Activated CD8-positive, alpha-beta memory T cell treated with anti-CD3 and anti-CD28 coated beads, Interleukin-2, amount 50 U/mL, for 24 hours (primary cell): Measurements from ENCODE around the gene TSPAN9.

Experiments used
- DNase-seq: peaks from one replicate; pipeline ENCODE4 v3.0.0-alpha.2; 2020; ENCODE audit errors: extremely low read depth

TSPAN9 gene

GRCh38 chr12:3123729-3124128 lies 46.5 kb downstream of the TSPAN9 start:
- DNase-seq, result no peak

- DNase-seq, result no peak
Measured at GRCh38 chr12:3124917-3125316, 47.7 kb downstream of the TSPAN9 start.

DNA sequence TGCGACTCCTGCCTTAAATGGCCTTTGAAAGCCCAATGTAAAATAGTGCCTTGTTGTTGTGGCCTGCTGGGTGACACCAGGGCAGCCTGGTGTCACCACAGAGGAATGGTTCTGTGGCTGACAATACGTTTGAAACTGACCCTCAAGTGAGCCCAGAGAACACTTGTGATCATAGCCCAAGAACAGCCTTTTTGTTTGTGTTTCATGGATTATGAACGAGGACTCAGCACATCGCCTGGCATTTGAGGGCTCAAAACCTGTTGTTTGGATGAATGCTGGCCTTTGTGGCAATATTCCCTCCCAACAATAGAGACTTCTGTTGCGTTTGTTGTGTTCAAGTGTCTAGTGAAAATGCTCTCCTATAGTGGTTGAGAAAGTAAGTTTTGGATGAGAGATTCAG lies 48.5 kb downstream of the TSPAN9 start:
- DNase-seq, result no peak

DNA sequence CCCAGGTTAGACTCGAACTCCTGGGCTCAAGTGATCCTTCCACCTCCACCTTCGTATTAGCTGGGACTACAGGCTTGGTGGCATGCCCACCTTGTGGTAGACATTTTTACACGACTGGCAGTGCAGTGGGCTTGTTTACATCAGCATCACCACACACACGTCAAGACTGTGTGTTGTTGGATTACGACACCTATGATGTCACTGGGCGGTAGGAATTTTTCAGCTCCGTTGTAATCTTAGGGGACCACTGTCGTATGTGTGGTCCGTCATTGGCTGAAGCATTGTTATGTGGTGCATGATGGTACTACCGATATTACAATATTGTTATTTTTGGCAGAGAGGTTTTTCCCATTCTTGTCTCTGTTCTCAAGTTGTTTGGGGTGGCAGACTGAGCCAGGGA lies 50.7 kb downstream of the TSPAN9 start:
- no peak for DNase-seq

DNA sequence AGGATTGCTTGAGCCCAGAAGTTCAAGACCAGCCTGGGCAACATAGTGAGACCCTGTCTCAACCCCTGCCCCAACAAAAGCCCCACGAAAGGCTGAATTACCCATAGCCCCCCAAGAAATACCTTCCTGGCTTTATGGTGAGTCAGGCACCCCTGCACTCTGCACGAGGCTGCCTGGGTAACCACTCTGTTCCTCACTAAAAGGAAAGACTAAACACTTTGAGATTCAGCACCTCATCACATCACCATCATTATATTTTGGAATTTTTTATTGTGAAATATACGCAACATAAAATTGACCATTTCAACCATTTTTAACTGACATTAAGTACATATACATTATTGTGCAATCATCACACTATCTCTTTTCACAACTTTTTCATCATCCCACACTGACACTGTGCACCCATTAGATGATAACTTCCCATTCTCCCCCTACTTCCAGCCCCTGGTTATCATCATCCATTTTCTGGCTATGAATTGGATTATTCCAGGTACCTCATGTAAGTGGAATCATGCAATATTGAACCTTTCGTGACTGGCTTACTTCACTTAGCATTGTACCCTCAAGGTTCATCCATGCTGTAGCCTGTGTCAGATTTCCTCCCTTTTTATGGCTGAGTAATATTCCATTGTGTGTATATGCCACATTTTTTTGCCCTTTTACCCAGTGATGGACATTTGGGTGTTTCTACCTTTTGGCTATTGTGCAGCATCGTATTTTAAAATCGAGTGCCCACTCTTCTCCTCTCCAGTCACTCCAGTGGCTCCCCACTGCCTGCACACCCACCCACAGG lies 51.5 kb downstream of the TSPAN9 start:
- DNase-seq, result no peak

- no peak for DNase-seq
Measured at GRCh38 chr12:3129301-3130056, 52.3 kb downstream of the TSPAN9 start.

DNA sequence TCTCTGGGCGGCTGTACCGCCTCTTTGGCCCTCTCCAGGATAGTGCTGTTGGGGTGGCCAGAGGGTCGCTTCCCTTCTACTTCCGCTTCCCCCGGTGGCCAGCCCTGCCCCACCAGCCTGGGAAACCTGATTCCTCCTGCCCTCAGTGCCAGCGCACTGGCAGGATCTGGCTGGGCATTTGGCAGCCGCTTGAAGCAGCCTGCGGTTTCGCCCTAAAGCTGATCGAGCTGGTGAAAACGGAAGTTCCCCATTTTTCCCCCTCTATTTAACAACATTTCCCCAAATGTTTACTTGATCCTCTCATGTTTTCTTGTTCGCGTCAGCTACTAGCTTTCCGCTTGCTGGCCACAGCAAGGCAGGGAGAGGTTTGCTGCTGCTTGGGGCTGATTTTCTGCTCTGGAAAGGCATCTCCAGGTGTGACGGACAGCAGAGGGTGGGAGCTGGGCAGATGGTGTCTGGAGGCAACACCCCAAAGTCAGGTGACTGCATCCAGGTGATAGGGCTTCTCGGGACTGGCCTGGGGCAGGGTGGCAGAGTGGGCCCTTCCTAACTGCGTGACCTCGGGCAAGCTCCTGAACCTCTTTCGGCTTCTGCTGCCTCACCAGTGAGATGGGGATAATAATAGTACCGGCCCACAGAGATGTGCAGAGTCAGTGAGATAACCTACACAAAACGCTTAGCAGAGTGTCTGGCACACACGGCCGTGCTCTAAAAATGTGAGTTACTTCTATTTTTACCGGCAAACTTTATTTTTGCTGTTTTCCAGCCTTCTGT lies 53.1 kb downstream of the TSPAN9 start:
- DNase-seq, result no peak

GRCh38 chr12:3131129-3131528 lies 54.0 kb downstream of the TSPAN9 start:
- DNase-seq, result no peak

- no peak for DNase-seq
Measured at GRCh38 chr12:3132636-3133404, 55.6 kb downstream of the TSPAN9 start.

DNA sequence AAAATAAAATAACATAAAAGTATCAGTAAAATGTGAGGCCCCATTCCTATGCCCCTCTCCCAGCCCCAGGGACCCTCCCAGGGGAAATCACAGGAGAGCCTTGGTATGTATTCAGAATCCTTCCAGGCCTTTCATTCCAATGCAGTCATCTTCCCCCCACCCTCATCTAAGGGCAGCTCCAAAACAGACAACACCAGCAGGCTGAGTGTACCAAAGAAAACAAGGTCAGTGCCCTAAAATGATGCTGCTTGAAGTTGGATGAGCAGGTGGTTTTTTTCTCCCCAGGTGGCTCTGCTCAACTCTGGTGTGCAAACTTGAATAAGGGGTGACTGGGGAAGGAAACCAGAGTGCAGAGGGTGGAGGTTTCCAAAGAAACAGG lies 56.2 kb downstream of the TSPAN9 start:
- no peak for DNase-seq

DNA sequence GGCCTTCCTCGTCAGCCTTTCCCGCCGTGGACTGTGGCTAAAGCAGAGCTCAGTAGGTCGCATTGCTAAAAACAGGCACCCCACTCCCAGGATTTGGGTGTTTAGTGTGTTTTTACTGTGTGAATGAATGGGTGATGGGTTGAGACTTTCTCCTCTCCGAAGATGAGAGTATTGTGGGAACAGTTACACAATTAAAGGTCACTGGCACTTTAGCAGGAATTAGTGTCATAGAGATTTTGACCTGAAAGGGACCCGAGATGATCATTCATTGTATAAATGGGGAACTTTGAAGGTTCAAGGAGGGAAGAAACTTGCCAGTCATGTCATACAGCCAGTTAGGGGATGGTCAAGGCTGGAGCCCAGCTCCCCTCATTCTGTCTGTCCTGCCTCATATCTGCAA lies 56.9 kb downstream of the TSPAN9 start:
- no peak for DNase-seq

DNA sequence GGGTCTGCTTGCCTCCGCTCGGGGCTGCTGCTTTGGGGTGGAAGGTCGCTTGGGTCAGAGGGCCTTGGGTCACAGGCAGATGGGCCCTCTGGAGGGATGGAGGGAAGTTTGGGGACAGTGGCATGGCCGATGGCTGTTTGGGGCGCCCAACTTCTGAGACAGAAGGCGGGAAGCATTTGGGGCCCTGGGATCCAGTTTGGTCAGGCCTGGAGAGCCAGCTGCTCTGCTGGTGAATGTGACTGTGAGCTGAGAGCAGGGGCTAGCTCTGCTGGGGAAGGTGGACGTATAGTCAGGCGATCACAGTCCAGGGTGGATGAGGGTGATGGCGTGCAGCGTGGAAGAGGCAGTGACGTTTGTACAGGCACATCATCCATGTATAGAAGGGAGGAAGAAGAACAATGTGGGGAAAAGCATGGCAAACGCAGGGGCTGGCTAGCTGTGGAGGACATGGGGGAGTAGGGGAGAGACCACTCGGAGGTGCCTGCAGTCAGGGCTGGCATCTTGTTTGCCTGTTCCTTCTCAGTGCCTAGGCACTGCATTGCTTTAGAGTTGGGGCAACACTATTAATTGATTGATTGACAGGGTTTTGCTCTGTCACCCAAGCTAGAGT lies 57.5 kb downstream of the TSPAN9 start:
- no peak for DNase-seq

DNA sequence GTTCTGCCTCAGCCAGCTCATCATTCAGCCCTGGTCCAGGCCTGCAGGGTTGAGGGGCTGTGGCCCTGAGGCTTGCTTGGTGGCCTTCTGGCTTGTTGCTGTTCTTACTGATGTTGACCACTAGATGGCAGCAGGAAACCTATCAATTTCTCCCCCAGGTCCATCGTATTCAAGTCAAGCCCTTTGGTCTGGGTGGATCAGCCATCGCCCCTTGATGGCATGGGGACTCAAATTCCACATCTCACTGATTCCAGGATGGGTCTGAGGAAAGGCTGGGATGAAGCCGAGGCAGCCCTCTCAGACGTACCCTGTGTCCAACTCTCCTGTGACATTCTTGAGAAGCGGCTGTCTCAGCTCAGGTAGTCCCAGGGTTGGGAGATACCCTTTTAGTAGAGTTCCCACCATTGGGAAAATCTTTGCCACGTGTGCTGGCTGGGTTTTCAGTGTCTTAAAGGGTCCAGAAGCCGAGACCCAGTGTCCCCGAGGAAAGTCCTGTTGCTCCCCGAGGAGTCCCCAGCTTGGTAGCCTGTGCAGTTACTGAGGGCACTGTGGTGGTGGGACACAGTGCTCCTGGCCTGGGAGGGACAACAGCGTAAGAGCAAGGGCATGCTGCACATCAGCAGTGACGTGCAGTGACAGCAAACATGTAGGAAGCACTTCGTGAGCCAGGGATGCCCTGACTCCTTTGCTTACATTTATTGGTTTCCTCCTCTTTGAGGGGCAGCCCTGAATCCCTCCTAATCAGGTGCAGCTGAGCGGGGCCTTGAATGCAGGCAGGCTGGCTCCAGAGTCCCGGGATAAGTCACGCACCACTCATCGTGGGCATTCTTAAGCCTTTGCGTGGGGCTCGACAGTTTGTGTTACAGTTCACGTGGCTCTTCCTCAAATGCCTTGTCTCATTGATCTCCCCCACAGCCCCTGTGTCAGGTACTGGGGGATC lies 58.6 kb downstream of the TSPAN9 start:
- peak; percentile 4 for DNase-seq

DNA sequence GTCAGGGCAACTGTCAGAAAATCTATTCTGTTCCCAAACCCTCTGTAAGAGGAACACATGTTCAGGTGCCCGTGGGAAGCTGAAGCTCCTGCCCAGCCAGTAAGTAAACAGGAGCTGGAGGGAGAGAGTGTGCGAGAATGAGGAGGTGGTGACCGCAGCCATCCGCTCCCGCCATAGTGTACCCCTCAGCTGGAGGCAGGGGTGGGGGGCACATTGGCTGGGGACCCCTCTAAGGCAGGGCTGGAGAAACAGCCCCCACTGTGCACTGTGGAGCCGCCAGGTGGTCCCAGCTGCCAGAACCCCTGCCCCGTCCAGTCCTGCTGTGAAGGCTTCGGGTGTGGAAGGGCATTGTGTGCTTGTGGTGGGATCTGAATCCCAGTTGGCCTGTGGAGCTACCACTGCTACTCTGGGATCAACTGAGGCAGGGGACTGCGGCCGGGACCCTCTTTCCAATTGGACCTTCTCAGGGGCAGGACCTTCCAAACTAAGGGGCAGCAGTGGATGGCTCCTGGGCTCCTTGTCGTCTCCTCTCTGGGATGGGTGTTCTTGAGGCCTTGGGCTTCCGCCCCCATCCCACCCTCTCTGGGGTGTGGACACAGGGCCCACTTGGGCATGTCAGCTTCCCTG lies 59.6 kb downstream of the TSPAN9 start:
- DNase-seq, result no peak

DNA sequence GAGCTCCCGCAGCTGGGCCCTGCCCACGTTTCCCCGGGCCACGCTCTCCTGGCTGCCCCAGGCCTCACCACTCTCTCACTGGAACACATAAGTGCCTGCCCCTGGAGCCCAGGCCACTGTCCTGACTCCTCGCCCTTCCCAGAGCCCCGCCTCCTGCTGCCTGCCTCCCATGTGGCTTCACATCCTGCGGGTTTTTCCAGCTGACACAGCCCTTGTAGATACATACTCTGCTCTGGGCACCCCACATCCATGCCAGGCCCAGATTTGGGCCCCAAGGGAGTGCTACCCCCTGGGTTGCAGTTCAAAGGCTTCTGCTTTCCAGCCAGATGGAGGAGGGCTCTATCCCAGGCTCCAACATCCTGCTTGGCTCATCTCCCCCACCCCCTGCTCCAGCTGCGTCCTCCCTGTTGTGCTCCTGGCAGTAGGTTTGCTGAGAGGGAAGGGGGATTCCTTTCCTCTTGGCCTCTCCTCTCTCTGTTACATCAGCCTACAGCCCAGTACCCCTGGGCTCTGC lies 60.1 kb downstream of the TSPAN9 start:
- DNase-seq, result no peak

GRCh38 chr12:3137814-3138445 lies 60.8 kb downstream of the TSPAN9 start:
- DNase-seq, result no peak

- no peak for DNase-seq
Measured at GRCh38 chr12:3138941-3139511, 61.8 kb downstream of the TSPAN9 start.

- DNase-seq, result no peak
Measured at GRCh38 chr12:3139760-3140159, 62.6 kb downstream of the TSPAN9 start.

DNA sequence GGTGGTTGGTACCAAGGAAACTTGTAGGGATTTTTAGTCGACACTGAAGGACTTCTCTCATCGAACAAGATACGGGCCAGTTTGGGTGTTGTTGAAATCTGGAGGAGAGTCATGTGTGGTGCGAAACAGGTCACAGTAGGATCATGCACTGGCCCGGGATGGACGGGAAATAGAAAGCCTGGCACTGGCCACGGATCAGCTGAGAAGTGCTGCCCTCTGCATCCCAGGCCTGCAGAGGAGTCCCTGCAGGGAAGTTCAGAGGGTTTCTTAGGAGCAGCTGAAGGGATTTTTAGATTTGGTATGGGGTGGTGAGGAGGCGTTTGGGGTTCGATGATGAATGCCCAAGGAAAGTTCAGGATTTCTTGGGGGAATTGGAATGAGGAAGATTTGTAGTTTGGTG lies 63.1 kb downstream of the TSPAN9 start:
- no peak for DNase-seq
